ENCODE results near the gene DLGAP4.

DLGAP4 gene

GRCh38 chr20:36386236-36386635, 80.1 kb downstream of the DLGAP4 start:
- no peak overlapping the region for H3K4me3 ChIP-seq (ENCODE audit: insufficient read depth in 1 of 2, low read depth in 1 of 2, low read length in 2 of 2)
- no peak overlapping the region for H3K23ac ChIP-seq (ENCODE audit: low read length in 2 of 2)
- H2BK12ac ChIP-seq (ENCODE audit: low read length in 2 of 2), result no peak overlapping the region
- no peak for DNase-seq
- no peak overlapping the region for H3K4me2 ChIP-seq (ENCODE audit: low read length, poor library complexity, severe bottlenecking)
- no peak overlapping the region for H2BK5ac ChIP-seq (ENCODE audit: low read depth, low read length, poor library complexity, severe bottlenecking)
- H3K27me3 ChIP-seq (ENCODE audit: control insufficient read depth in 1 of 2, insufficient read depth in 1 of 2, low read length in 2 of 2), result peaks cover 51 to 65% of the 10 kb centered on the region in 2 experiments
- no peak overlapping the region for H3K27ac ChIP-seq (ENCODE audit: low read length, poor library complexity, severe bottlenecking)
- H3K9ac ChIP-seq (ENCODE audit: low read length), result no peak overlapping the region
- no peak overlapping the region for H2AFZ ChIP-seq (ENCODE audit: low read depth, low read length)
- no peak overlapping the region for H3K4ac ChIP-seq (ENCODE audit: low read depth in 1 of 2, low read length in 2 of 2)
- no peaks in the 10 kb centered on the region for H3K36me3 ChIP-seq (ENCODE audit: control insufficient read depth in 1 of 2, insufficient read depth in 2 of 2, low read depth in 1 of 2, low read length in 2 of 2)
- no peaks in the 10 kb centered on the region for H3K79me1 ChIP-seq (replicated peaks; ENCODE audit: low read length, poor library complexity, severe bottlenecking)
- no peak overlapping the region for H3K18ac ChIP-seq (ENCODE audit: low read depth in 1 of 2, low read length in 2 of 2)
- H4K8ac ChIP-seq (ENCODE audit: low read length), result no peak overlapping the region
- peaks cover 2% of the 10 kb centered on the region for H3K9me3 ChIP-seq (ENCODE audit: control insufficient read depth, low read length)
- no peak overlapping the region for H4K91ac ChIP-seq (ENCODE audit: low read length)
- no peaks in the 10 kb centered on the region for H3K4me1 ChIP-seq (ENCODE audit: control insufficient read depth, insufficient read depth, low read depth, low read length)
- no peak overlapping the region for H2AK5ac ChIP-seq (ENCODE audit: low read length, severe bottlenecking)
- H2BK120ac ChIP-seq (ENCODE audit: low read depth, low read length), result no peak overlapping the region
- H2BK15ac ChIP-seq (ENCODE audit: low read depth, poor library complexity, severe bottlenecking), result no peak overlapping the region
- H3K14ac ChIP-seq (ENCODE audit: low read length in 2 of 2), result no peak overlapping the region

- 52% methylated on average over 2 of the region's 2 CpGs for WGBS
Measured at GRCh38 chr20:36390269-36390668, 84.1 kb downstream of the DLGAP4 start.

GRCh38 chr20:36390719-36391415, 84.7 kb downstream of the DLGAP4 start:
- Histone ChIP-seq H3K14ac (ENCODE audit: low read length in 2 of 2) (no peak overlapping the region), H3K4ac (ENCODE audit: low read depth in 1 of 2, low read length in 2 of 2) (no peak overlapping the region), H4K8ac (ENCODE audit: low read length) (no peak overlapping the region), H2AK5ac (ENCODE audit: low read length, severe bottlenecking) (no peak overlapping the region), H3K27ac (ENCODE audit: low read length, poor library complexity, severe bottlenecking) (no peak overlapping the region), H3K36me3 (ENCODE audit: control insufficient read depth in 1 of 2, insufficient read depth in 2 of 2, low read depth in 1 of 2, low read length in 2 of 2) (no peaks in the 10 kb centered on the region), H3K18ac (ENCODE audit: low read depth in 1 of 2, low read length in 2 of 2) (no peak overlapping the region), H3K9ac (ENCODE audit: low read length) (no peak overlapping the region), H3K23ac (ENCODE audit: low read length in 2 of 2) (no peak overlapping the region), H2AFZ (ENCODE audit: low read depth, low read length) (no peak overlapping the region), H3K4me3 (ENCODE audit: insufficient read depth in 1 of 2, low read depth in 1 of 2, low read length in 2 of 2) (no peak overlapping the region), H2BK12ac (ENCODE audit: low read length in 2 of 2) (no peak overlapping the region), H2BK15ac (ENCODE audit: low read depth, poor library complexity, severe bottlenecking) (no peak overlapping the region), H4K91ac (ENCODE audit: low read length) (no peak overlapping the region), H3K27me3 (ENCODE audit: control insufficient read depth in 1 of 2, insufficient read depth in 1 of 2, low read length in 2 of 2) (peaks cover 58 to 75% of the 10 kb centered on the region in 2 experiments), H3K9me3 (ENCODE audit: control insufficient read depth, low read length) (no peaks in the 10 kb centered on the region), H3K4me2 (ENCODE audit: low read length, poor library complexity, severe bottlenecking) (no peak overlapping the region), H2BK120ac (ENCODE audit: low read depth, low read length) (no peak overlapping the region), H3K4me1 (ENCODE audit: control insufficient read depth, insufficient read depth, low read depth, low read length) (no peaks in the 10 kb centered on the region), H3K79me1 (replicated peaks; ENCODE audit: low read length, poor library complexity, severe bottlenecking) (no peaks in the 10 kb centered on the region), H2BK5ac (ENCODE audit: low read depth, low read length, poor library complexity, severe bottlenecking) (no peak overlapping the region)
- no peak for DNase-seq
- 62% methylated on average over 4 of the region's 6 CpGs for WGBS

More at GRCh38 chr20:36390269-36390668, 84.1 kb downstream of the DLGAP4 start:
- no peak overlapping the region for H3K27ac ChIP-seq (ENCODE audit: low read length, poor library complexity, severe bottlenecking)
- no peak overlapping the region for H3K4me3 ChIP-seq (ENCODE audit: insufficient read depth in 1 of 2, low read depth in 1 of 2, low read length in 2 of 2)
- H3K79me1 ChIP-seq (replicated peaks; ENCODE audit: low read length, poor library complexity, severe bottlenecking), result no peaks in the 10 kb centered on the region
- no peak overlapping the region for H2BK12ac ChIP-seq (ENCODE audit: low read length in 2 of 2)
- no peak overlapping the region for H2AFZ ChIP-seq (ENCODE audit: low read depth, low read length)
- no peak overlapping the region for H3K9ac ChIP-seq (ENCODE audit: low read length)
- H3K27me3 ChIP-seq (ENCODE audit: control insufficient read depth in 1 of 2, insufficient read depth in 1 of 2, low read length in 2 of 2), result peaks cover 64 to 80% of the 10 kb centered on the region in 2 experiments
- no peak overlapping the region for H3K4ac ChIP-seq (ENCODE audit: low read depth in 1 of 2, low read length in 2 of 2)
- no peaks in the 10 kb centered on the region for H3K4me1 ChIP-seq (ENCODE audit: control insufficient read depth, insufficient read depth, low read depth, low read length)
- H2AK5ac ChIP-seq (ENCODE audit: low read length, severe bottlenecking), result no peak overlapping the region
- no peak overlapping the region for H3K4me2 ChIP-seq (ENCODE audit: low read length, poor library complexity, severe bottlenecking)
- H3K18ac ChIP-seq (ENCODE audit: low read depth in 1 of 2, low read length in 2 of 2), result no peak overlapping the region
- H2BK5ac ChIP-seq (ENCODE audit: low read depth, low read length, poor library complexity, severe bottlenecking), result no peak overlapping the region
- no peak overlapping the region for H4K91ac ChIP-seq (ENCODE audit: low read length)
- H2BK120ac ChIP-seq (ENCODE audit: low read depth, low read length), result no peak overlapping the region
- DNase-seq, result no peak
- H3K14ac ChIP-seq (ENCODE audit: low read length in 2 of 2), result no peak overlapping the region
- no peaks in the 10 kb centered on the region for H3K9me3 ChIP-seq (ENCODE audit: control insufficient read depth, low read length)
- no peak overlapping the region for H2BK15ac ChIP-seq (ENCODE audit: low read depth, poor library complexity, severe bottlenecking)
- no peak overlapping the region for H4K8ac ChIP-seq (ENCODE audit: low read length)
- no peaks in the 10 kb centered on the region for H3K36me3 ChIP-seq (ENCODE audit: control insufficient read depth in 1 of 2, insufficient read depth in 2 of 2, low read depth in 1 of 2, low read length in 2 of 2)
- no peak overlapping the region for H3K23ac ChIP-seq (ENCODE audit: low read length in 2 of 2)

GRCh38 chr20:36391456-36391855, 85.3 kb downstream of the DLGAP4 start:
- Histone ChIP-seq H3K4me1 (ENCODE audit: control insufficient read depth, insufficient read depth, low read depth, low read length) (peaks cover 2% of the 10 kb centered on the region), H2BK5ac (ENCODE audit: low read depth, low read length, poor library complexity, severe bottlenecking) (no peak overlapping the region), H3K4me2 (ENCODE audit: low read length, poor library complexity, severe bottlenecking) (no peak overlapping the region), H3K4me3 (ENCODE audit: insufficient read depth in 1 of 2, low read depth in 1 of 2, low read length in 2 of 2) (no peak overlapping the region), H3K23ac (ENCODE audit: low read length in 2 of 2) (no peak overlapping the region), H4K91ac (ENCODE audit: low read length) (no peak overlapping the region), H2BK120ac (ENCODE audit: low read depth, low read length) (no peak overlapping the region), H3K14ac (ENCODE audit: low read length in 2 of 2) (no peak overlapping the region), H2AK5ac (ENCODE audit: low read length, severe bottlenecking) (no peak overlapping the region), H3K36me3 (ENCODE audit: control insufficient read depth in 1 of 2, insufficient read depth in 2 of 2, low read depth in 1 of 2, low read length in 2 of 2) (no peaks in the 10 kb centered on the region), H3K4ac (ENCODE audit: low read depth in 1 of 2, low read length in 2 of 2) (no peak overlapping the region), H2BK15ac (ENCODE audit: low read depth, poor library complexity, severe bottlenecking) (no peak overlapping the region), H3K9me3 (ENCODE audit: control insufficient read depth, low read length) (no peaks in the 10 kb centered on the region), H3K79me1 (replicated peaks; ENCODE audit: low read length, poor library complexity, severe bottlenecking) (no peaks in the 10 kb centered on the region), H3K9ac (ENCODE audit: low read length) (no peak overlapping the region), H3K27ac (ENCODE audit: low read length, poor library complexity, severe bottlenecking) (no peak overlapping the region), H4K8ac (ENCODE audit: low read length) (no peak overlapping the region), H3K27me3 (ENCODE audit: control insufficient read depth in 1 of 2, insufficient read depth in 1 of 2, low read length in 2 of 2) (peaks cover 52 to 70% of the 10 kb centered on the region in 2 experiments), H3K18ac (ENCODE audit: low read depth in 1 of 2, low read length in 2 of 2) (no peak overlapping the region), H2AFZ (ENCODE audit: low read depth, low read length) (no peak overlapping the region), H2BK12ac (ENCODE audit: low read length in 2 of 2) (no peak overlapping the region)
- WGBS, result 17% methylated on average over 4 of the region's 5 CpGs
- DNase-seq, result peak; percentile 3
